GM21381 (cell line): ENCODE data around the gene KIDINS220.
A peak's percentile ranks its signal among the peaks of the same experiment; 100 is the strongest.

Experiments used
- ATAC-seq: cut with Tn5 transposase; IDR thresholded peaks from one replicate; pipeline ENCODE4 v1.9.1; 2021; ENCODE audit warnings: mild to moderate bottlenecking, moderate library complexity; ENCODE audit not compliant: unreplicated experiment

KIDINS220 gene

GRCh38 chr2:8836971-8837794, at the start of gene KIDINS220:
Gene KIDINS220 (minus strand): TSS chr2:8837613. CDS start chr2:8827093, 10,520 bp downstream.
- ATAC-seq, result peak; percentile 89

GRCh38 chr2:8886876-8887275, 49.5 kb upstream of the KIDINS220 start:
- ATAC-seq, result no peak

GRCh38 chr2:8886202-8886518, 48.7 kb upstream of the KIDINS220 start:
- no peak for ATAC-seq

- ATAC-seq, result no peak
Observed at GRCh38 chr2:8885449-8886201, 48.2 kb upstream of the KIDINS220 start.

- ATAC-seq, result no peak
Observed at GRCh38 chr2:8884812-8885211, 47.4 kb upstream of the KIDINS220 start.

GRCh38 chr2:8882094-8882493, 44.7 kb upstream of the KIDINS220 start:
- no peak for ATAC-seq

GRCh38 chr2:8877894-8878293, 40.5 kb upstream of the KIDINS220 start:
- ATAC-seq, result no peak

GRCh38 chr2:8877332-8877731, 39.9 kb upstream of the KIDINS220 start:
- ATAC-seq, result no peak

GRCh38 chr2:8876628-8877027, 39.2 kb upstream of the KIDINS220 start:
- no peak for ATAC-seq

GRCh38 chr2:8872821-8873432, 35.5 kb upstream of the KIDINS220 start:
- ATAC-seq, result no peak

- ATAC-seq, result no peak
Observed at GRCh38 chr2:8870441-8870840, 33.0 kb upstream of the KIDINS220 start.

GRCh38 chr2:8867363-8867762, 29.9 kb upstream of the KIDINS220 start:
- no peak for ATAC-seq

GRCh38 chr2:8863331-8863953, 26.0 kb upstream of the KIDINS220 start:
- ATAC-seq, result no peak

- no peak for ATAC-seq
Observed at GRCh38 chr2:8862230-8862629, 24.8 kb upstream of the KIDINS220 start.

GRCh38 chr2:8861797-8862196, 24.4 kb upstream of the KIDINS220 start:
- ATAC-seq, result no peak

- ATAC-seq, result no peak
Observed at GRCh38 chr2:8860239-8860638, 22.8 kb upstream of the KIDINS220 start.

GRCh38 chr2:8858910-8859309, 21.5 kb upstream of the KIDINS220 start:
- ATAC-seq, result no peak

- ATAC-seq, result no peak
Observed at GRCh38 chr2:8858264-8858663, 20.9 kb upstream of the KIDINS220 start.

- no peak for ATAC-seq
Observed at GRCh38 chr2:8857709-8858108, 20.3 kb upstream of the KIDINS220 start.

- no peak for ATAC-seq
Observed at GRCh38 chr2:8856176-8856575, 18.8 kb upstream of the KIDINS220 start.

GRCh38 chr2:8855010-8855409, 17.6 kb upstream of the KIDINS220 start:
- no peak for ATAC-seq
